Caco-2 (cell line): ENCODE data around the gene ANTXR2. TPM values are rescaled to one million over a fixed set of nuclear protein-coding genes. Genes with fewer than 3 reads are reported as not detected.

Source experiments
- BruUV-seq: library from RNA; stranded (reverse); fragments of 400-500 nt; replicated peaks from 2 replicates; lab custom pipeline; 2021; lab: Mats Ljungman, UMichigan
- CTCF ChIA-PET: fragments of 300-600 bp; sonication (Branson Sonifier 250); formaldehyde crosslinking; loops from one replicate; lab custom pipeline; 2022; ENCODE audit warnings: antibody characterized with exemption; lab: Charles Lee
- POLR2A ChIA-PET: fragments of 300-600 bp; sonication (Branson Sonifier 250); formaldehyde crosslinking; loops from one replicate; lab custom pipeline; 2022; ENCODE audit warnings: antibody characterized with exemption; lab: Charles Lee
- DNase-seq, 2 experiments: peaks; one replicate each; pipeline versions ENCODE4 v3.0.0 to v3.0.0-alpha.2; 2020 to 2022
- H3K27me3 ChIP-seq: replicated peaks from 2 replicates; pipeline ENCODE4 v1.6.0; 2011; ENCODE audit warnings: low read length; ENCODE audit not compliant: control insufficient read depth, insufficient read depth
- H3K36me3 ChIP-seq: 2 replicates; pipeline ENCODE4 v1.5.1; 2011; ENCODE audit warnings: low read length; ENCODE audit not compliant: control insufficient read depth, insufficient read depth
- H3K4me1 ChIP-seq: fragments of 250-450 bp; sonication (Bioruptor Pico); 2 replicates; pipeline ENCODE4 v1.5.1; 2020; ENCODE audit warnings: mild to moderate bottlenecking
- H3K4me3 ChIP-seq: 2 replicates; pipeline ENCODE4 v1.5.1; 2011; ENCODE audit warnings: low read depth, mild to moderate bottlenecking, control low read depth, low read length
- H3K9me3 ChIP-seq: fragments of 250-450 bp; sonication (Bioruptor Pico); 2 replicates; pipeline ENCODE4 v1.5.1; 2020; ENCODE audit warnings: mild to moderate bottlenecking, moderate library complexity
- H3K27ac Mint-ChIP-seq: one replicate; pipeline ENCODE4 v1.8.0; 2022; ENCODE audit warnings: mixed read lengths; ENCODE audit not compliant: unreplicated experiment
- H3K27me3 Mint-ChIP-seq: one replicate; pipeline ENCODE4 v1.8.0; 2022; ENCODE audit warnings: mixed read lengths; ENCODE audit not compliant: insufficient read depth, unreplicated experiment
- H3K36me3 Mint-ChIP-seq: one replicate; pipeline ENCODE4 v1.8.0; 2022; ENCODE audit warnings: mild to moderate bottlenecking, mixed read lengths; ENCODE audit not compliant: insufficient read depth, unreplicated experiment
- H3K4me1 Mint-ChIP-seq: one replicate; pipeline ENCODE4 v1.8.0; 2022; ENCODE audit warnings: low read depth, mixed read lengths; ENCODE audit not compliant: unreplicated experiment
- H3K4me3 Mint-ChIP-seq: one replicate; pipeline ENCODE4 v1.8.0; 2022; ENCODE audit warnings: mild to moderate bottlenecking, moderate library complexity, mixed read lengths; ENCODE audit not compliant: unreplicated experiment
- H3K9me3 Mint-ChIP-seq: one replicate; pipeline ENCODE4 v1.8.0; 2022; ENCODE audit warnings: mixed read lengths; ENCODE audit not compliant: unreplicated experiment
- intact Hi-C: fragments of 100-400 bp; cut with micrococcal nuclease; formaldehyde crosslinking; loops from one replicate; pipeline ENCODE4 v1.10.0; 2022; ENCODE audit not compliant: unreplicated experiment
- total RNA-seq: library from RNA; stranded (reverse); gene quantifications from 2 replicates; pipeline ENCODE4 v1.2.3, GENCODE V29; 2022
- TF ChIP-seq, protein P1 (sequence below), 2 experiments: fragments of 200-600 bp in 1 of 2; IDR thresholded peaks; 1 replicate in 1 of 2; 2 replicates in 1 of 2; pipeline versions ENCODE4 v1.5.1 to v1.8.0; 2011 to 2022; ENCODE audit warnings: antibody characterized with exemption in 1 of 2, control low read depth in 1 of 2, inconsistent platforms in 1 of 2, low read depth in 1 of 2, low read length in 1 of 2, mild to moderate bottlenecking in 1 of 2, moderate library complexity in 1 of 2; ENCODE audit not compliant: insufficient read depth in 1 of 2, severe bottlenecking in 1 of 2, unreplicated experiment in 1 of 2

The ANTXR2 gene
- total RNA-seq, 1 experiment from 2014 or later: 1.4 TPM

DNA sequence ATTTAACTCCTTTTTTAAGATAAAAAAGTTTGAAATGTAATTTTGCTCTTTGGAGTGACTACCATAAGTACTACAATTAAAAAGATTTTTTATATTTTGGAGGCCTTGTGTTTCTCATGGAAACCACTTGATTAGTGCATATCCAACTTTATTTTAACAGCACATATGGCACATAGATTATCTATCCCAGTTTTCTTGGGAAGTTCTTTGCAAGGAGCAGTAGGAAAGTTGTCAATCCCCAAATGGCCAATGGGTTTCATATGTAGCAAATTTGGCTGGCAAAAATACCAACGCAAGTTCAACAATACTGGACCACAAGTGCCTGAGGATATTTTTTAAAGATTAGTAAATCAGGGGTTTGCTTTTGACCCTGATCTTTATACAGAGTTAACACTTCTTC lies 15.4 kb upstream of the ANTXR2 start:
- TF ChIP-seq, protein P1, sequence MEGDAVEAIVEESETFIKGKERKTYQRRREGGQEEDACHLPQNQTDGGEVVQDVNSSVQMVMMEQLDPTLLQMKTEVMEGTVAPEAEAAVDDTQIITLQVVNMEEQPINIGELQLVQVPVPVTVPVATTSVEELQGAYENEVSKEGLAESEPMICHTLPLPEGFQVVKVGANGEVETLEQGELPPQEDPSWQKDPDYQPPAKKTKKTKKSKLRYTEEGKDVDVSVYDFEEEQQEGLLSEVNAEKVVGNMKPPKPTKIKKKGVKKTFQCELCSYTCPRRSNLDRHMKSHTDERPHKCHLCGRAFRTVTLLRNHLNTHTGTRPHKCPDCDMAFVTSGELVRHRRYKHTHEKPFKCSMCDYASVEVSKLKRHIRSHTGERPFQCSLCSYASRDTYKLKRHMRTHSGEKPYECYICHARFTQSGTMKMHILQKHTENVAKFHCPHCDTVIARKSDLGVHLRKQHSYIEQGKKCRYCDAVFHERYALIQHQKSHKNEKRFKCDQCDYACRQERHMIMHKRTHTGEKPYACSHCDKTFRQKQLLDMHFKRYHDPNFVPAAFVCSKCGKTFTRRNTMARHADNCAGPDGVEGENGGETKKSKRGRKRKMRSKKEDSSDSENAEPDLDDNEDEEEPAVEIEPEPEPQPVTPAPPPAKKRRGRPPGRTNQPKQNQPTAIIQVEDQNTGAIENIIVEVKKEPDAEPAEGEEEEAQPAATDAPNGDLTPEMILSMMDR (IDR thresholded peaks at IDR 0.05; ENCODE audit: insufficient read depth in 1 of 2, low read depth in 1 of 2, low read length in 1 of 2, severe bottlenecking in 1 of 2, unreplicated experiment in 1 of 2): no peak
- ChIA-PET POLR2A (no interaction called here), CTCF (no interaction called here)
- H3K27me3 Mint-ChIP-seq: peaks cover 6% of the 10 kb centered on the region
- no peaks in the 10 kb centered on the region for H3K36me3 Mint-ChIP-seq
- H3K27ac Mint-ChIP-seq: no peak overlapping the region
- Histone ChIP-seq H3K9me3 (no peaks in the 10 kb centered on the region), H3K36me3 (no peaks in the 10 kb centered on the region), H3K27me3 (no peaks in the 10 kb centered on the region), H3K4me3 (no peak overlapping the region), H3K4me1 (no peaks in the 10 kb centered on the region)
- H3K4me3 Mint-ChIP-seq: no peak overlapping the region
- H3K4me1 Mint-ChIP-seq: no peaks in the 10 kb centered on the region
- no peaks in the 10 kb centered on the region for H3K9me3 Mint-ChIP-seq
- BruUV-seq: no TSS peak
- intact Hi-C loops: no loop called here
- no peak for DNase-seq

- H3K27me3 Mint-ChIP-seq: peaks cover 11% of the 10 kb centered on the region
- H3K27ac Mint-ChIP-seq: no peak overlapping the region
- BruUV-seq: no TSS peak
- no peak for DNase-seq
- H3K36me3 Mint-ChIP-seq: no peaks in the 10 kb centered on the region
- H3K27me3 ChIP-seq: no peaks in the 10 kb centered on the region
- no peaks in the 10 kb centered on the region for H3K4me1 ChIP-seq
- no peaks in the 10 kb centered on the region for H3K4me1 Mint-ChIP-seq
- no peaks in the 10 kb centered on the region for H3K9me3 ChIP-seq
- TF ChIP-seq, protein P1 (IDR thresholded peaks at IDR 0.05; ENCODE audit: insufficient read depth in 1 of 2, low read depth in 1 of 2, low read length in 1 of 2, severe bottlenecking in 1 of 2, unreplicated experiment in 1 of 2): no peak
- intact Hi-C loops: no loop called here
- H3K4me3 ChIP-seq: no peak overlapping the region
- POLR2A ChIA-PET: no interaction called here
- CTCF ChIA-PET: no interaction called here
- no peaks in the 10 kb centered on the region for H3K9me3 Mint-ChIP-seq
- H3K4me3 Mint-ChIP-seq: no peak overlapping the region
- H3K36me3 ChIP-seq: no peaks in the 10 kb centered on the region
Measured at GRCh38 chr4:80086296-80086695, 13.3 kb upstream of the ANTXR2 start.

- intact Hi-C loops: no loop called here
- Histone ChIP-seq H3K4me1 (no peaks in the 10 kb centered on the region), H3K9me3 (no peaks in the 10 kb centered on the region), H3K36me3 (no peaks in the 10 kb centered on the region), H3K27me3 (no peaks in the 10 kb centered on the region), H3K4me3 (no peak overlapping the region)
- Mint-ChIP-seq H3K9me3 (no peaks in the 10 kb centered on the region), H3K27me3 (peaks cover 12% of the 10 kb centered on the region), H3K36me3 (no peaks in the 10 kb centered on the region), H3K4me3 (no peak overlapping the region), H3K4me1 (no peaks in the 10 kb centered on the region), H3K27ac (no peak overlapping the region)
- ChIA-PET POLR2A (no interaction called here), CTCF (no interaction called here)
- TF ChIP-seq, protein P1 (IDR thresholded peaks at IDR 0.05; ENCODE audit: insufficient read depth in 1 of 2, low read depth in 1 of 2, low read length in 1 of 2, severe bottlenecking in 1 of 2, unreplicated experiment in 1 of 2): no peak
- BruUV-seq: no TSS peak
- no peak for DNase-seq
Measured at GRCh38 chr4:80085081-80085480, 12.1 kb upstream of the ANTXR2 start.
